HG03135 (cell line): Measurements from ENCODE around the gene RNF17.

ENCODE experiments used
- ATAC-seq: cut with Tn5 transposase; IDR thresholded peaks from one replicate; pipeline ENCODE4 v1.9.1; 2021; ENCODE audit warnings: mild to moderate bottlenecking, moderate library complexity; ENCODE audit not compliant: unreplicated experiment

The RNF17 gene

DNA sequence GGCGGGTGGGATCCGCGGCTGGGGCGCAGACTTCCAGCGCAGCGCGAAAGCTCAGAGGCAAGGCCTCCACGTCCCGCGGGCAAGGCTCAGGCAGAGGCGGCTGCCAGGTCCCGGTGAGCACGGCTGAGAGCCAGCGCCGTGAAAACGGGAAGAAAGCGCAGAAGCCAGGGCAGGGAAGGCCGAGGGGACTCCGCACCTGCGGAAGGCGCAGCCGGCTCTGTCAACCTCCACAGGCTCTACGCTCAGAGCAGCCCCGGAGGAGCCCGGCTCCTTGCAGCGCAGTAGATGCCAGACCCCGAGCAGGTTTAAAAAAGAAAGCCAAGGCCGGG is 131.0 kb downstream of the RNF17 start:
- no peak for ATAC-seq

- ATAC-seq: no peak
These were observed 132.1 kb downstream of the RNF17 start for GRCh38 chr13:24896061-24896460.

DNA sequence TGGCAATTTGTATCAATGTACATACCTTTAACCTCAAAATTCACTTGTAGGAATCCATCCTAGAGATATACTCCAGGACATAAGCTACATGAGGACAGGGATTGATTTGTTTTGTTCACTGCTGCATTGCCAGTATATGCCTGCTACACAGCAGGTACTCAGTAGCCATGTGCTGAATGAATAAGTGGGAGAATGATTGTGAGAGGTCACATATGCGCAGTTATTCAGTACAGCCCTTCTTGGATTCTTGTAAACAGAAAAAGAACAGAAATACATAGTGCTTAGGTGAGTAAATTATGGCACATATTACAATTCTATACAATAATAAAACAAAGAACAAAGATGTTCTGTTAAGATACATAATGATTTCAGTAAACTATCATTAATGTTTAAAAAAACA is 133.3 kb downstream of the RNF17 start:
- ATAC-seq: no peak

GRCh38 chr13:24899601-24900000 is 135.6 kb downstream of the RNF17 start:
- ATAC-seq: no peak

DNA sequence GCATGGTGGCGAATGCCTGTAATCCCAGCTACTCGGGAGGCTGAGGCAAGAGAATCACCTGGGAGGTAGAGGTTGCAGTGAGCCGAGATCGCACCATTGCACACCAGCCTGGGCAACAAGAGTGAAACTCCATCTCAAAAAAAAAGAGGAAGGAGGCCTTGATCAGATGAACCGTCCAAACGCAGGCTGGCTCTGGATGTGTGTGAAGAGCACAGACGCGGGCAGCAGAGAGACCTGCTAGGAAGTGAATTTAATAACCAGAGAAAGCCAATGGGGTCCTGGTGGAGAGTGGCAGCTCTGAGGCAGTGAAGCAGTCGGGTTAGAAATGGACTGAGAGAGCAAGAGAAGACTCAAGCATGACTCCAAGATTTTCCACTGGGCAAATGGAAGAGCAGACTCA is 136.5 kb downstream of the RNF17 start:
- ATAC-seq: no peak

- ATAC-seq: no peak
These were observed 141.3 kb downstream of the RNF17 start for GRCh38 chr13:24905242-24905641.

GRCh38 chr13:24906268-24906667 is 142.3 kb downstream of the RNF17 start:
- no peak for ATAC-seq

DNA sequence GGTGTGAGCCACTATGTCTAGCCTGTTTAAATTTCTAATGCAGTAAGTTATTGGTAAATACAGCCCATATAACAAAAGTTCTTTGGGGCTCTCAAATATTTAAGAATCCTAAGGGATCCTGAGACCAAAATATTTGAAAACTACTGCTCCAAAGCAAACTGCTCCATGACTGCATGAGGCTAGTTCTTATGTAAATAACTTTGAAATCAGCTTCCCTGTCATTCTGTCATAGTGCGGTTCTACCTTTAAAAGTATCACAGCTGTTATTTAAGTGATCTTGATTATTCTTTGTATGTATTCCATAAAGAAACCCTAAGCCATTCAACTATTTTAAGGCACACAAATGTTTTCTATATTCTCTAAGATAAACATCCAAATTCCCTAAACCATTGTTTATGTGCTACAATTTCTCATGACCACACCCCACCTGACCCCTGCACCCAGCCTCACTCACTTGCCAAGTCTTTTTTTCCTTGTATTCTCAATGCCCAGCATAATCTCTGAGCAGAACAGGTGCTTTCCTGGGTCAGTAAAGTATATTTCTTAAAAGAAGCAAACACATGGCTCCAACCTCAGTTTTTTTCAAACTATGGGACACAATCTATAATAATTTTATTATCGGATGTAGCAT is 146.6 kb downstream of the RNF17 start:
- ATAC-seq: no peak

- no peak for ATAC-seq
These were observed 147.4 kb downstream of the RNF17 start for GRCh38 chr13:24911133-24911908.

DNA sequence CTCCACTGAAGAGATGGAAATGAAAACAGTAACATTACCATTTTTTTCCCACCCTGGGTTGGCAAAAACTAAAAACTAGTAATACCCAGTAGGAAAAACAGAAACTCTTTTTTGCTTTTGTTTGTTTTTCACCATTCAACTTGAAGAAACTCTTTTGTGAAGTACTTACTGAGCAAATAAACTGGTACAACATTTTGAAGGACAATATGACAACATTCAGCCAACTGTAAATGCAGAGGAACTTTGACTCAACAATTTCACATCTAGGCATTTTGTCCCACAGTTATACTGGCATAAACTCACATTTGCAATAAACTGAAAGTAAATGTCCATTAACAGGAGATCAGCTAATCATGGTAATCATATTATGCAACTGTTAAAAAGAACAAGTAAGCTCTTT is 152.5 kb downstream of the RNF17 start:
- no peak for ATAC-seq

DNA sequence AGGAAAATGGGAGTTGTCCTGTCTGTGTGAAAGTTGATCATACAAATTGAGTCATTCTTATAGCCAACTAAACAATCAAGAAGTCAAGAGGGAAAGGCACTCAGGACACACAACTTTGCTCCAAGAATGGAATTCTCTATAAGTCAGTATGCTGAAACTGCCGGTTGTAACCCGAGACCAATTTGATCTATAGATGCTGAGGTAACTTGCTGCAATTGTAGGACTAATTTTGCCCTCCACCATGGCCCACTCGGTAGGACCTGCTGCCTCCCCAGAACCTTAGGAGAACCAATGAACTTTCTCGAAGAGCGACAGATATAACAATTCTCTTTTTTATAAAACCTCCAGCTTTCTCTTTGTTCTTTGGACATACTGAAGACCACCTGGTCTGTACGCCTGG is 157.0 kb downstream of the RNF17 start:
- ATAC-seq: no peak

DNA sequence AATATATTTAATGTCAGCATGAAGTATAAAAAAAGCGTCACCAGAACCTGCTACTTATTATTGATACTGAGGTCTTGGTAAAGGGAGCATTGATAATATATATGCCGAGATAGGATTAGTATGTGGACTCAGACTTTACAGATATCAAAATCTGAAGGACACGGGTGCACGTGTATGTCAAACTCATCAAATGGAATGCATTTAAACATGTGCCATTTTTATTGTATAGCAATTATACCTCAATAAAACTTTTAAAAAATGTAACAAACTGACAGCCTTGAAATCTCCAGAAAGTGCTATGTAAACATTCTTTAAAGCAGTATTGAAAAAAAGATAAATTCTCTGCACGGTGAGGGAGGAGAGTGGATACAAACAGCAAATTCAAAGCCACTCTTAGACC is 157.9 kb downstream of the RNF17 start:
- no peak for ATAC-seq

DNA sequence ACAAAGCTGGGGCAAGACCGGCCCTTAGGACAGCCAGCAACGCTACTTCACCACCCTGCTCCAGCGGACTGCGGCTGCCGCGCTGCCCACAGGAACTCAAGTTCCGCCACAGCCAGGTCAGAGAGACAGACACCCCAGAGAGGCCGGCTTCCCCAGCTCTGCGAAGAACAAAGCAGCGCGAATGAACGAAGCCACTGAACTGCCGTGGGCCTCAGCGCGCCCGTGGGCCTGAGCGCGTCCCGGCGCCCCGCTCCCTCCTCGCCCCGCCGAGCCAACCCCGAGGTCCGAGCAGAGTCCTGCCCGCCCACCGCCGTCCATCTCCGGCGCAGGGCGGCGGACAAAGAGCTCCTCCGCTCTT is 158.4 kb downstream of the RNF17 start:
- no peak for ATAC-seq

DNA sequence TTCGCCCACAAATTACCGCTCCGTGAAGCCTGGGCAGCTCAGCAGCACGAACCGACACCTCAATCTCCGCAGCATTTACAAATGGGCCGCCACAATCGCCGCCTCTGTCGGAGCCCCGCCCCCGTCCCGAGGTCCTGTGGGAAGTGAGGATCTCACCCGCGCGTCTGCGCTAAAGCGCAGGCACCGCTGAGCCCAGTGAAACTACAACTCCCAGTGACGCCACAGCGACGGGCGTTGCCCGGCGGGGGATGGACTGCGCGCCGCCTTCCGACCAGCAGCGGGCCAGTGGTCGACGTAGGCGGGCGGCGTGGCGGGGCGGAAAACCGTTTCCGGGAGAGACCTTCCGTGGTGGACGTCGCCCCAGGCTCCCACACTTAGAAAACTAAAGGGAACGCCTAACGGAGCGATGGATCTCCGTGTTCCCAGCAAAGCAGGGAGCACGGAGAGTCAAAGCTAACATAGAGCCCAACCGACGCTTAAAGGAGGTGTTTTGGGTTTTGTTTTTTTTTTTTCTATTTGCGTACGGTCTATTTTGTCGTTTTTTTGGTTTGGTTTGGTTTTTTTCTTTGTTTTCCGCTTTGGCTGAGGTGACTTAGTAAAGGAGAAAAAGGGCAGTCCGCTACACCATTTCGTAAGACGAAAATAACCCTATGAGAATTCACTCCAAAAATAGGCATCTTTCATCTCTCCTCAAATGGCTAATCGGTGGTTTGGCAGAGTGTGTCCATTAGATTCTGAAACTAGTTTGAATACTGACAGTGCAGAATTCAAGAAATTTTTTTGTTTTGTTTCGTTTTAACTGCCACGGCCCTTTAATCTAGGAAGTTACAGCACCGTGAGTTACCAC is 159.0 kb downstream of the RNF17 start:
- ATAC-seq: peak; percentile 92

- no peak for ATAC-seq
These were observed 161.6 kb downstream of the RNF17 start for GRCh38 chr13:24925318-24926231.

GRCh38 chr13:24927810-24928404 is 163.9 kb downstream of the RNF17 start:
- no peak for ATAC-seq

- ATAC-seq: no peak
These were observed 165.2 kb downstream of the RNF17 start for GRCh38 chr13:24929196-24929595.
